Mucosa of gallbladder (tissue), 1 donor: Measurements from ENCODE around the gene TBC1D20. TPM values are rescaled to one million over a fixed set of nuclear protein-coding genes. Genes with fewer than 3 reads are reported as not detected.
"Not testable (repeated sequence)": the region's sequence is repeated elsewhere in the genome, so short reads cannot be mapped to it uniquely, and the experiment has no call there.

Source experiments
- DNase-seq: peaks from one replicate; pipeline ENCODE4 v3.0.0-alpha.2; 2020; ENCODE audit warnings: low spot score
- total RNA-seq: library from RNA; stranded (reverse); gene quantifications from one replicate; pipeline ENCODE4 v1.2.1, GENCODE V29; 2021
- donor health status: DM: no; HTN: no; CAD: no.

Gene TBC1D20
- total RNA-seq, 1 donor from 2014 or later: 36.9 TPM

DNA sequence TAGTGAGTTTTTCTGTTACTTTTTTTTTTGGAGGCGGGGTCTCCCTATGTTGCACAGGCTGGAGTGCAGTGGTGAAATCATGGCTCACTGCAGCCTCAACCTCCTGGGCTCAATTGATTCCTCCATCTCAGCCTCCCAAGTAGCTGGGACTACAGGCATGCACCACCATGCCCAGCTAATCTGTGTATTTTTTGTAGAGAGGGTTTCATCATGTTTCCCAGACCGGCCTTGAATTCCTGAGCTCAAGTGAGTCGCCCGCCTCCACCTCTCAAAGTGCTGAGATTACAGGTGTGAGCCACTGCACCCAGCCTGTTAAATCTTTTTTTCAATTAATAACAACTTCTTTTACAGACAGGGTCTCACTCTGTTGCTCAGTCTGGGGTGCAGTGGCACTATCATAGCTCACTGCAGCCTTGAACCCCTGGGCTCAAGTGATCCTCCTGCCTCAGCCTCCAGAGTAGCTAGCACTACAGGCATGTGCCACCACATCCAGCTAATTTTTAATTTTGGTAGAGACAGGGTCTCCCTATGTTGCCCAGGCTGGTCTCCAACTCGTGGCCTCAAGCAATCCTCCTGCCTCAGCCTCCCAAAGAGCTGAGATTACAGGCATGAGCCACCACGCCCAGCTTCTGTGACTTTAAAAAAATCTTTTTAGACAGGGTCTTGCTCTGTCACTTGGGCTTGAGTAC, 14.4 kb upstream of the TBC1D20 start:
- DNase-seq: not testable (repeated sequence)

DNA sequence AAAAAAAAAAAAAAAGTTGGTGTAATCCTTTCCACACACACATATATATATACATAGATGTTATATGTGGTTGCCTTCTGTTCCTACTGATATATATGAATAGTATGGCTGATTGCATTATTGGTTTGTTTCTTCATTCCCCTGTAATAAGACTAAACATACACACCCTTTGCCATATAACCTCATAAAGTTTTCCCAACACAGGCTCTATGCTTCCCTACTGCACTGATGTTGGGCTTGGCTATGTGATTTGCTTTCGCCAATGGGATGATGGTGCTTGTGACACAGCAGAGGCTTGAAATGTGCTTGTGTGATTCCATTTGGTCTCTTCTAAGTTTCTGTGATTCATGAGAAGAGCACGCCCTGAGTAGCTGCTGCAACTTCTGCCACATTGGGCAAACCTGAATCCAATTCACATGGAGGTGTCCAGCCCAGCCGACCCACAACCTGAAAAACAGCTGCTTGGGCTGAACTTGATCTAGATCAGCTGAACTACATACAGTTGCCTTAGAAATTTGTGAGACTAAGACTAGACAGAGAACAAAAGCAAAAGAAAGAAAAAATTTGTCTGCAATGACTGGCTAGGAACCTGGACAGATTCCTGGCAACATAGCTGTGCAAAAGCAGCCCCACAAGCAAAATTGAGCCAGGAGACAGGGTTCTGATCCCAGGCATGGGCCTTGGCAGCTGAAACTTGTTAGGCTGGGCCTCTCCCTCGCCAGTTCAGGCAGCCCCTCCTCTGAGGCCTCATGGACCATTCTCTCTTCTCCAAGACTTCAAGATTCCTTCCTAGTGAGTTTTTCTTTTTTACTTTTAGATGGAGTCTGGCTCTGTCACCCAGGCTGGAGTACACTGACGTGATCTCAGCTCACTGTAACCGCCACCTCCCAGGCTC, 13.4 kb upstream of the TBC1D20 start:
- DNase-seq: no peak

DNA sequence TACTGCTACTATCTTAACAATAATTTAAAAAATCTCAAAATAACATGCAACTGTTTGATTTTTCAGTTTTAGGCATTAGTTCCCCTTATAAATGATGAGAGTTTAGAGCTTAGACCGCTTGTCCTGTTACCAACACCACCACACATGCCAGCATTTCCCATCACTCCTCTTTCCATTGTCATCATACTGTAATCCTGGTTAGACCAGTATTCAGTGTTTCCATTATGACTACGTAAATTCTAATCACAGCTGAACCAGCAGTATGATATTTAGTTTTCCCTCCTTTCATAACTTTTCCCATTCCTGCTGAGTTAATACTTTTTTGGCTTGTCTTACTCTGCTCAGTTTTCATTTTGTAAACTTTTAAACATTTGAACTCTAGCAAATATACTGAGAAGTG, 12.2 kb upstream of the TBC1D20 start:
- no peak for DNase-seq

DNA sequence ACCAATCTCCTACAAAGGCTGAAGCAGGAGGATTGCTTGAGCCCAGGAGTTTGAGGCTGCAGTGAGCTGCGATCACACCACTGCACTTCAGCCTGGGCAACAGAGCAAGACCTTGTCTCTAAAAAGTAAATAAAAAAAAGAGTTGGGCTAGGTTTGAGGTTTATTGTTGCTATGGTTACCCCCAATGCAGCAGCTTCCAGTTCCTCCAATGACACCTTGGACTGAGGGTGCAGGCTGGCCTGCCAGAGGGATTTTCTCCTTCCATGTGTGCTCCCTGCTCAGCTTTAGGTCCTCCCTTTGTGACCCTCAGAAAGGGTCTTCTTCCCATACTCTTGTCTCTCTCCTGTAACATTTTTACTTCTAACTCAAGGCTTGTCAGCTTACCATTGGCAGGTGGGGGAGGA, 10.6 kb upstream of the TBC1D20 start:
- no peak for DNase-seq

GRCh38 chr20:472137-472846, 10.0 kb upstream of the TBC1D20 start:
- DNase-seq: no peak

DNA sequence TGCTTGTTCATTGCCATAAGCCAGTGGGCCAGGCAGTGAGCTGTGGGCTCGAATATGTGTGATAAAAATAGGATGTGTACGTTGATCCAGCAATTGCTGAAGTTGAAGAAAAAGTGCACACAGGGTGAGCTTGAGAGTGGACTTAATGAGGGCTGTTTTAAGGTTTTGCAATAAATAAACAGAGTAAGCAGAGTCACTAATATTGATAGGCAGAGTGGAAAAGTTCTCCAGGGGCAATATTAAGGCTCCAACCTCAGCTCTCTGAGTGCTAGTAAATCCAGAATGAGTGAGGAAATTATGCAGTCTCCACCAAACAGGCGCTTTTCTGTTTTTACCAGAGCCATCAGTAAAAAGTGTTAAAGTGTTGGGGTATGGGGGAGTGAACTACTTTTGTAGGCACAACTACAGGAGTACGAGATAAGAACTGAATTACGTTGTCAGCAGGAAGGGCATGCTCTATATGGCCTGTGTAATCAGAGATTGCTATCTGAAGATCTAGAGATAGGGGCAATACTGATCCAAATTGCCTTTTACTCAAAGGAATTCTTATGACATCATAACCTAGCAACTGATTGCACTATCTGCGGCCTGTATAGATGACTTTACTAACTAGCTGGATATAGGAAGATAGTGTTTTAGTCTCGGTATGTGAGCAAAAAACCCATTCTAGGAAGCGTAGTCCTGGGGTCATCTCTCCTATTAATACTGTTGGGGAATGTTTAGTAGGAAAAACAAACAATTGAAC, 7.6 kb upstream of the TBC1D20 start:
- DNase-seq: no peak

DNA sequence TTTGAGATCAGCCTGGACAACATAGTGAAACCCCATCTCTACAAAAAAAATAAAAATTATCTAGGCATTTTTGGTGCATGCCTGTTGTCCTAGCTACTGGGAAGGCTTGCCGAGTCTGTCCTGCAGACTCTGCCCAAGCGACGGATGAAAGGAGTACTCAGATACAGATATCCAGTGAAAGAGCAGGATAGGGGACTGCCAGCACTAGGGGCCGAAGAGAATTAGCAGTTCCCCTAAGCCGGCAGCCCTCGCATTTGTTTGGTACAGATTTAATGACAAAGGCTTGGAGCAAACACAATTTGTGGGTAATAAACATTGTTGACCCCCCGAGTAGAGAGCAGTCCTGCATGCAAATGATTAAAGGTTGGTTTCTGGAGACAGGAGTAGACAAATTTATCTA, 5.4 kb upstream of the TBC1D20 start:
- no peak for DNase-seq

DNA sequence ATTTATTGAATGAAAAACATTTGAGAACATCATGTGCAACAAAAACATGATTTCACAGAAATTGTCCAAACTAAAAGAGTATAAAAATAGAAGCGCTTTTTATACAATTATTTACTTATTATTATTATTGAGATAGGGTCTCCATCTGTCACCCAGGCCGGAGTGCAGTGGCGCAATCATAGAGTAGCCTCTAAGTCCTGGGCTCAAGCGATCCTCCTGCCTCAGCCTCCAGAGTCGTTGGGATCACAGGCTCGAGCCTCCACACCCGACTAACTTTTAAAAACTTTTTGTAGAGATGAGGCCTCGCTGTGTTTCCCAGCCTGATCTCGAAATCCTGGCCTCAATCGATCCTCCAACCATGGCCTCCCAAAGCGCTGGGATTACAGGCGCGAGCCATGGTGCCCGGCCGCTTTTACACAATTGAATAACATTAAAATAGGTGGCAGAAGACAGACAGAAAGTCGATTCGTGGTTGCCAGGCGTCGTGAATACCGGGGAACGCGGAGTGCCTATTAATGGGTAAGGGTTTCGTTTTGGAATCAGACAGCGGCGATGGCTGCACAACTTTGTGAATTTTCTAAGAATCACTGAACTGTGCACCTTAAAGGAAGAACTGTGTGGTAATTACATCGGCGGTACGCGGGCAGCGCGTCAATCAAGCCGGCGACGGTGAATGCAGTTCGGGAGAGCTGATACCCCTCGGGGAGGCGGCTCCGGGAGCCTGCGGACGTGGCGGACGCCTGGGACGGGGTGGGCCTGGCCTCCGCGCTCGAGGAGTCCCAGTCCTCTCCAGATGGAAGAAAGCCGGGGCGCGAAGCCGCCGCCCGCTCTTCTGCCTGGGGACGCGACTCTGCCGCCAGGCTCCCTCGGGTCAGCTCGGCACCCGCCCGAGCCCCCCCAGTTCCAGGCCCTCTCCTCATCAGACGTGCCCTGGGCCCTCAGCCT, 807 bp downstream of the TBC1D20 start:
- peak; percentile 28 for DNase-seq

- no peak for DNase-seq
Measured at GRCh38 chr20:460707-461106, 1.6 kb downstream of the TBC1D20 start.

- DNase-seq: no peak
Measured at GRCh38 chr20:460180-460579, 2.2 kb downstream of the TBC1D20 start.

GRCh38 chr20:458776-459175, 3.6 kb downstream of the TBC1D20 start:
- DNase-seq: no peak

DNA sequence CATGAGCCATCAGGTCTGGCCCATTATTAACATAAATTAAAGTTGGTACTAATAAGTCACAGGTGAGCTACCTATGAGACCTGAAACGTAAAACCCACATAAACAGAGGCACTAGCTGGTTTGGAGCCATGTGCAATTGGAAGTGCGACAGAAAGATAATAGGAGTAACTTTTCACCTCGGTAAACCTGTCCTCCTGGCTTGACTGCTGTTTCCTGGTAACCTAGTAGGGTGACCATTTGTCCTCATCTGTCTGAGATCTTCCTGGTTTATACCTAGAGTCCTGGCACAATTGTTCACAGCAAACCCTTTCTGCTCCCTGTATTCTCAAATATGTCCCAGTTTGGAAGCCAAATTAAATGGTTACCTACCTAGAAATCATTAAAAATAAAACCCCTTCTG, 7.4 kb downstream of the TBC1D20 start:
- DNase-seq: no peak

- not testable (repeated sequence) for DNase-seq
Measured at GRCh38 chr20:452021-452420, 10.3 kb downstream of the TBC1D20 start.

DNA sequence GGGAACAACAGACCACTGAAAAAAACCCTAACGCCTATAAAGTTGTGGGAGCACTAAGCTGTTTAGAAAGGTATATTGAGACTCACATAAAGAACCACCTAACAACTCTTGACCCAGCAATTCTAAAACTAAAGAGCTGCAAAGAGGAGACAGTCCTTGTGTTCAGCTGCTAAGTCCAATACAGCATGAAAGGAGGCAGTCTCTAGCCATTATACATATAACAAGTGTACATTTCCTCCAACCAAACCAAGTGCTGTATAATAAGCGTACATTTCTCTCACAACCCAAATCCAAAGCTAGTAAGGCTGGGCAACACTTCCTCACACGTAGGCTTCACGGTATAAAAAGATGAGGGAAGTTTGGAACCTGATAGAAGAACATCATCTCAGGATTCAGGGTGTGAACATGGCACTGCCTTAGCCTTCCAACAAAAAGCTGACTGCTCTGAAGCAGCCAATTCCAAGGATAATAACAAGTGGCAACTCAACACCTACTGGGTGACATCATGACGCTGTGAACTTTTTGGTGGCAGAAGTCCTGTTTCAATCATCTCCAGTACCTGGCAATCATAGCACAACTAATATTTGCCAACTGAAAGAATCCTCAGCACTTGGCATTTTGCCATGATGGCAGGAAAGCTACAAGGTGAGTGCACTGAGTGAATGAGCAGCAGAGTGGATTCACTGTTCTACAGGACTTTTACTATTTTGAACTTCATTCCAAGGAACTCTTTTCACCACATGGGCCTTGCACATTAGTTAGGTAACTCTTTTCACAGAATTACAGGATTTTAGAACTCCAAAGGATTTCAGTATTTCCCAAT, 16.6 kb downstream of the TBC1D20 start:
- no peak for DNase-seq

DNA sequence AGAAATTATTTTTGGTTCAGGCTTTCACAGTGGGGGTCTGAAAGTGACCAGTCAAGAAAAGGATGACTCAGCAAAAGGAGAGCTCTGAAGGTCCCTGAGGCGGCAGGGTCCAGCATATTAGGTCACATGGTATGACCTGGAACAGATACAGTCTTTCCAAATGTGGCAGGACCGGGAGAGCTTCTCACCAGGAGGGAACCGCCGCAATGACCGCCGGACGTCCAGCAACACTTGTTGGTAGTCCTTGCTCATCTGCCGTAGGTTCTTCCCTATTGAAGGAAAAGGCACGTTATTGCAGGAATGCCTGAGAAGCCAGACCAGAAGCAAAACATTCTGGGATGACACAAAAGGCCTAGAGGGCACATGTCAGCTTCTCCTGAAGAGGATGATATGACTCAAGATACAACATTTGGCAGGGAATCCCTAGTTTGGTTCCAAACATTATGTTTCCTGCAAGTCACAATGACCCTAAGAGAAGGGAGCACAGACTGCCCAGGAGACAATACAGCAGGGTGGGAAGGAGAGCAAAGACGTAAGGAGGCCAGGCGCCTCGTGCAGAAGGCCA, 17.4 kb downstream of the TBC1D20 start:
- no peak for DNase-seq

GRCh38 chr20:444117-444516, 18.2 kb downstream of the TBC1D20 start:
- DNase-seq: no peak

- DNase-seq: no peak
Measured at GRCh38 chr20:443223-443775, 19.0 kb downstream of the TBC1D20 start.

- DNase-seq: no peak
Measured at GRCh38 chr20:440636-441035, 21.7 kb downstream of the TBC1D20 start.

- DNase-seq: no peak
Measured at GRCh38 chr20:440148-440547, 22.2 kb downstream of the TBC1D20 start.
